Suprapubic skin (tissue), 4 donors: ENCODE measurements around the gene OCIAD1.

ENCODE experiments used
- EP300 ChIP-seq: sonication (generic); formaldehyde crosslinking; IDR thresholded peaks from one replicate; pipeline ENCODE4 v1.6.1; 2017; ENCODE audit warnings: antibody characterized with exemption
- POLR2A ChIP-seq, 2 donors: fragments of 450-650 bp; IDR thresholded peaks; one replicate each; pipeline ENCODE4 v1.6.1; 2017; ENCODE audit warnings: antibody characterized with exemption in 2 of 2, mild to moderate bottlenecking in 2 of 2, moderate library complexity in 2 of 2
- POLR2AphosphoS5 ChIP-seq, 3 donors: sonication (generic); formaldehyde crosslinking; IDR thresholded peaks; one replicate each; pipeline ENCODE4 v1.6.1; 2017; ENCODE audit warnings: antibody characterized with exemption in 3 of 3
- TF ChIP-seq, protein P1 (sequence below), 2 donors: fragments of 200-600 bp in 1 of 2; fragments of 450-650 bp in 1 of 2; sonication (generic) in 1 of 2; IDR thresholded peaks; one replicate each; pipeline ENCODE4 v1.5.1; 2016 to 2019; ENCODE audit warnings: antibody characterized with exemption in 2 of 2, mild to moderate bottlenecking in 1 of 2, moderate library complexity in 1 of 2

- TF ChIP-seq, protein P1, sequence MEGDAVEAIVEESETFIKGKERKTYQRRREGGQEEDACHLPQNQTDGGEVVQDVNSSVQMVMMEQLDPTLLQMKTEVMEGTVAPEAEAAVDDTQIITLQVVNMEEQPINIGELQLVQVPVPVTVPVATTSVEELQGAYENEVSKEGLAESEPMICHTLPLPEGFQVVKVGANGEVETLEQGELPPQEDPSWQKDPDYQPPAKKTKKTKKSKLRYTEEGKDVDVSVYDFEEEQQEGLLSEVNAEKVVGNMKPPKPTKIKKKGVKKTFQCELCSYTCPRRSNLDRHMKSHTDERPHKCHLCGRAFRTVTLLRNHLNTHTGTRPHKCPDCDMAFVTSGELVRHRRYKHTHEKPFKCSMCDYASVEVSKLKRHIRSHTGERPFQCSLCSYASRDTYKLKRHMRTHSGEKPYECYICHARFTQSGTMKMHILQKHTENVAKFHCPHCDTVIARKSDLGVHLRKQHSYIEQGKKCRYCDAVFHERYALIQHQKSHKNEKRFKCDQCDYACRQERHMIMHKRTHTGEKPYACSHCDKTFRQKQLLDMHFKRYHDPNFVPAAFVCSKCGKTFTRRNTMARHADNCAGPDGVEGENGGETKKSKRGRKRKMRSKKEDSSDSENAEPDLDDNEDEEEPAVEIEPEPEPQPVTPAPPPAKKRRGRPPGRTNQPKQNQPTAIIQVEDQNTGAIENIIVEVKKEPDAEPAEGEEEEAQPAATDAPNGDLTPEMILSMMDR (IDR thresholded peaks at IDR 0.05), result no peak
- no peak for TF ChIP-seq POLR2A (IDR thresholded peaks at IDR 0.05)
- TF ChIP-seq EP300, result no peak
- no peak for TF ChIP-seq POLR2AphosphoS5 (IDR thresholded peaks at IDR 0.05)
These were observed 44.3 kb upstream of the OCIAD1 start for GRCh38 chr4:48786549-48786948.
